ENCODE results near the gene FTO. TPM values are rescaled to one million over a fixed set of nuclear protein-coding genes. Genes with fewer than 3 reads are reported as not detected.

Gene FTO
- total and polyA plus RNA-seq, 2 of the 8 experiments (the other 6 are each of a cell fraction or from before 2014, with no cell fraction given) = 34.5 to 59.8 TPM

GRCh38 chr16:53973021-53973420 is 269.1 kb downstream of the FTO start:
- Histone ChIP-seq H3K14ac (ENCODE audit: insufficient read length) (no peak overlapping the region), H2AK5ac (ENCODE audit: low read depth, low read length) (no peak overlapping the region), H3K9me3 (ENCODE audit: insufficient read depth in 2 of 2, low read depth in 1 of 2, low read length in 1 of 2) (no peaks in the 10 kb centered on the region), H4K5ac (ENCODE audit: insufficient read length, low read depth, low read length) (no peak overlapping the region), H3K79me2 (ENCODE audit: control insufficient read depth in 1 of 2, insufficient read depth in 2 of 2, low read length in 2 of 2) (no peaks in the 10 kb centered on the region), H2BK12ac (ENCODE audit: low read depth, low read length) (no peak overlapping the region), H3K9ac (replicated peaks in 1 of 4; ENCODE audit: extremely low read depth in 1 of 4, low read depth in 3 of 4, low read length in 3 of 4) (no peak overlapping the region), H3K4me1 (replicated peaks in 1 of 4; ENCODE audit: control insufficient read depth in 3 of 4, insufficient read depth in 4 of 4, low read length in 3 of 4) (peaks cover 0 to 7% (median 2%) of the 10 kb centered on the region in 4 experiments; a peak in 2 of 7 replicates), H2BK15ac (ENCODE audit: low read length) (no peak overlapping the region), H4K20me1 (replicated peaks in 1 of 2; ENCODE audit: control insufficient read depth in 1 of 2, insufficient read depth in 2 of 2, low read length in 2 of 2) (no peaks in the 10 kb centered on the region), H3K27ac (ENCODE audit: low read depth, low read length) (no peak overlapping the region), H3K36me3 (ENCODE audit: control insufficient read depth in 2 of 4, insufficient read depth in 4 of 4, low read length in 3 of 4) (no peaks in the 10 kb centered on the region), H2AFZ (ENCODE audit: low read length) (no peak overlapping the region), H3K23me2 (ENCODE audit: low read depth, low read length) (no peaks in the 10 kb centered on the region), H3K56ac (replicated peaks; ENCODE audit: insufficient read length, low read depth, low read length) (no peak overlapping the region), H3K18ac (ENCODE audit: extremely low read depth, low read length) (no peak overlapping the region), H3K79me1 (ENCODE audit: low read depth, low read length) (no peaks in the 10 kb centered on the region), H2BK120ac (replicated peaks; ENCODE audit: low read depth, low read length) (no peak overlapping the region), H3K4me3 (ENCODE audit: extremely low read depth in 1 of 4, insufficient read depth in 2 of 4, low read depth in 3 of 4, low read length in 4 of 4) (no peak overlapping the region), H4K91ac (replicated peaks; ENCODE audit: insufficient read length, low read length) (no peak overlapping the region), H4K8ac (ENCODE audit: extremely low read depth, insufficient read depth, low read length) (no peak overlapping the region), H3K4me2 (ENCODE audit: insufficient read depth in 1 of 2, low read depth in 2 of 2, low read length in 2 of 2) (no peak overlapping the region), H3K23ac (ENCODE audit: insufficient read length) (no peak overlapping the region), H2BK20ac (ENCODE audit: low read length) (no peak overlapping the region), H3K4ac (replicated peaks; ENCODE audit: insufficient read length, low read depth, low read length) (no peak overlapping the region), H3K27me3 (replicated peaks in 1 of 4; ENCODE audit: control insufficient read depth in 3 of 4, extremely low read depth in 1 of 4, insufficient read depth in 3 of 4, low read length in 3 of 4) (no peaks in the 10 kb centered on the region), H2BK5ac (ENCODE audit: low read depth, low read length) (no peak overlapping the region)
- CTCF ChIA-PET (ENCODE audit: partially characterized antibody) = no interaction called here
- FAIRE-seq (no peak), DNase-seq (ENCODE audit: low read depth in 1 of 2, low spot score in 2 of 2) (no peak)
- POLR2A ChIA-PET (ENCODE audit: partially characterized antibody) = no interaction called here
- WGBS, 2 experiments (ENCODE audit: extremely low coverage in 1 of 2, insufficient coverage in 1 of 2, insufficient read length in 1 of 2, insufficient replicate concordance in 2 of 2, low coverage in 1 of 2, low lambda C conversion rate in 2 of 2, missing lambda C conversion rate in 1 of 2) = 92% methylated on average over 4 of the region's 4 CpGs; no CpG with 5 or more reads in 1 of the 2 experiments
- TF ChIP-seq, protein P1, sequence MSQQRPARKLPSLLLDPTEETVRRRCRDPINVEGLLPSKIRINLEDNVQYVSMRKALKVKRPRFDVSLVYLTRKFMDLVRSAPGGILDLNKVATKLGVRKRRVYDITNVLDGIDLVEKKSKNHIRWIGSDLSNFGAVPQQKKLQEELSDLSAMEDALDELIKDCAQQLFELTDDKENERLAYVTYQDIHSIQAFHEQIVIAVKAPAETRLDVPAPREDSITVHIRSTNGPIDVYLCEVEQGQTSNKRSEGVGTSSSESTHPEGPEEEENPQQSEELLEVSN (IDR thresholded peaks at IDR 0.05) = peak; percentile 33; the same call in 1 of the 2 replicates
- no peak for TF ChIP-seq CHD2 (IDR thresholded peaks at IDR 0.05; ENCODE audit: low read length)
- TF ChIP-seq RAD21 (IDR thresholded peaks at IDR 0.05 in 1 of 2, conservative IDR thresholded peaks at IDR 0.05 in 1 of 2; ENCODE audit: low read depth in 2 of 2, low read length in 2 of 2) = no peak
- TF ChIP-seq, protein P2, sequence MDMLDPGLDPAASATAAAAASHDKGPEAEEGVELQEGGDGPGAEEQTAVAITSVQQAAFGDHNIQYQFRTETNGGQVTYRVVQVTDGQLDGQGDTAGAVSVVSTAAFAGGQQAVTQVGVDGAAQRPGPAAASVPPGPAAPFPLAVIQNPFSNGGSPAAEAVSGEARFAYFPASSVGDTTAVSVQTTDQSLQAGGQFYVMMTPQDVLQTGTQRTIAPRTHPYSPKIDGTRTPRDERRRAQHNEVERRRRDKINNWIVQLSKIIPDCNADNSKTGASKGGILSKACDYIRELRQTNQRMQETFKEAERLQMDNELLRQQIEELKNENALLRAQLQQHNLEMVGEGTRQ (IDR thresholded peaks at IDR 0.05; ENCODE audit: low read length) = no peak

Data from H1 (cell line).